ENCODE measurements around the gene EPB41L4B.
A peak's percentile ranks its signal among the peaks of the same experiment; 100 is the strongest.

Gene EPB41L4B

DNA sequence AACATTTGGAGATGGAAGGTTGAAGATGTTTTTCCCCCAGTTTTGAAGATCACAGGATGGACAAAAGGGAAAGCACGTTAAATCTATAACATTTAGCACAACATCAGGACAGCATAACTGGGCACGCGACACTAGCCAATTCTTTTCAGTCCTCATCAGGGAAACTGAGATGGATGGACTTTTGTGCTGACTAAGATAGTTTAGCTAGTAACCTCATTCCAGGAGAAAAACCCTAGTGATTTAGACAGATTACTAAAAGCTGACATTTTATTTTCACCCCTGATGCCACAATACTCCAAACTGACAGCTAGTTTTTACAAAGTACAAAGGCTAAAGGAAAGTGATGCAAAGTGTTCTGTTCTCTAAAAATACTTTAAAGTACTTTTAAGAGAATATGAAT is 53.3 kb downstream of the EPB41L4B start:
- DNase-seq = no peak

DNA sequence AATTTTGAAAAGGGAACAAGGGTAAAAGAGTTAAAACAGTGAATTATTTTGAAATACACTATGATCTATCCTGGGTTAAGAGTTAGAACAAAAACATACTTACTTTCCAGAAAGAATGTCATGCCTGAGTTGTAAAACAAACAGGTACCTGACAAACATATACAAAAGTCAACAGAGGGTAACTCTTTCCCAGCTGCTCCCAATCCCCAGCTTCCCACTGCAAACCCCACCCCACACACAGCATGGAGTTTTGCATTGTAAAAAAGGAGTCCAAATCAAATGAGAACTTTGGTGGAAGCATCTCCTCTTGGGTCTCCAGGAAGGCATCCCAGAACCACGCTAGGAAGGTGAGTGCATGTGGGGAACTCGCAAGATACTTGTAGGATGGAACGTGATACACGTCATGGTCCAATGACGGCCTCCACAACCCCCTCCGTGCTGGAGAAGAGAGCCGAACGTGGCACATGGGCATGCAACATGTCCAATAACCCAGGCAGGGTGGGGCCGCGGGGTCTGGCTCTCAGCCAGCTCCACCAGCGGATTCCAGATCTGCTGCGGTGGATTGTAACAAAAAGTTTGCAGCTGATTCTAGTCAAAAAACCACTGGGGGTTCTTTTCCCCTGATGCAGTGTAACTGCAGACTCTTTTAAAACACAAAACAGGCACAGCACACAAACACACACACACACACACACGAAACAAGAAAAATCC is 55.8 kb downstream of the EPB41L4B start:
- DNase-seq = no peak

- DNase-seq = no peak
Observed at GRCh38 chr9:109263358-109263757, 57.5 kb downstream of the EPB41L4B start.

GRCh38 chr9:109258481-109259302 is 62.2 kb downstream of the EPB41L4B start:
- DNase-seq = no peak

DNA sequence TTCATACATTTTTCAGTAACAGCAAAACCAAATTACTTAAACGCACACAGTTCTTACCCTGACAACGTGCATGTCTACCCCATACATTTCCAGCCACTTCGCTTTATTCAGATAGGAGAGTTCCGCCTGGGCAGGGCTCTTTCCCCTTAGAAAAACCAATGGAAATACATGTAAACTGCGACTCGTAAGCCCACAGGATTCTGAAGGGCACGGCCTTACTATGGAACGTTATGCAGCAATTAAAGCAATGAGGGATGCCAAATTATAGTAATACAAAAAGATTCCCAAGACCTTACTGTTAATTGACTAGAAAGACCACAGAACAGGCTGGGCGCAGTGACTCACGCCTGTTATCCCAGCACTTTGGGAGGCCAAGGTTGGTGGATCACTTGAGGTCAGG is 64.5 kb downstream of the EPB41L4B start:
- DNase-seq = no peak

GRCh38 chr9:109255394-109255793 is 65.5 kb downstream of the EPB41L4B start:
- DNase-seq = no peak

DNA sequence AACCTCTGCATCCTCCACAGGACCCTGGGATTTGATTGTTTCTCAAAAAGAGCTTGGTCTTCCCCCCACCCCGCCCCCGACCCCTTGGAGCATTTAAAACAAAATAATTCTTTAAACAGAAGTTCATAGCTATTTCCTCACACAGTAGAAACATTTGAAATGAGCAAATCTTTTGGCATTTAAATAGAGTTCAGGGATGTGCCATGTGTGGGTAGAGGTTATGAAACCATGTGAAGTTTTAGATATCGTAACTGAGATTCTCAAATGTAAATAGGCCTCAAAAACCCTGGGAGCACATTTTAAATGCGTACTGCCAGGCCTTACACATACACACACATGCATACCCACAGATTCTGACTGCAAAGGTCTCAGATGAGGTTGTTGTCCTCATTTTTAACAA is 66.5 kb downstream of the EPB41L4B start:
- no peak for DNase-seq

- no peak for DNase-seq
Observed at GRCh38 chr9:109253637-109254284, 67.1 kb downstream of the EPB41L4B start.

DNA sequence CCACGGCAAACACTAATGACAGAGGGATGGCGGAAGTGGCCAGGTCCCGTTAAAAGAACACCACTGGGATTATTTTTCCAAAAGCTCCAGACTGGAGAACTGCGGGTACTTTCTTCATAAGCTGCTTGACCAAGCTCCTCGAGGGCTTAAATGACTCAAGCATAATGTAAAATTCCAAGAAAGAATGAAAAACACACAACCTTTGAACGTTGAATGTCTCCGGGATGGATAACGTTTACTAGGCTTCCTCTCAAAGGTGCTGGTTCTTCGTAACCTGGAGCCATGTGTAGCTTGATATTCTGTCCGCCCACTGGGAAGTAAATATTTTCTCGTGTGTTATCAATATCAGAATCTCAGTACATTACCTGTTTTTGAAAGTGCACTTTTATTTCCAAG is 67.6 kb downstream of the EPB41L4B start:
- no peak for DNase-seq

DNA sequence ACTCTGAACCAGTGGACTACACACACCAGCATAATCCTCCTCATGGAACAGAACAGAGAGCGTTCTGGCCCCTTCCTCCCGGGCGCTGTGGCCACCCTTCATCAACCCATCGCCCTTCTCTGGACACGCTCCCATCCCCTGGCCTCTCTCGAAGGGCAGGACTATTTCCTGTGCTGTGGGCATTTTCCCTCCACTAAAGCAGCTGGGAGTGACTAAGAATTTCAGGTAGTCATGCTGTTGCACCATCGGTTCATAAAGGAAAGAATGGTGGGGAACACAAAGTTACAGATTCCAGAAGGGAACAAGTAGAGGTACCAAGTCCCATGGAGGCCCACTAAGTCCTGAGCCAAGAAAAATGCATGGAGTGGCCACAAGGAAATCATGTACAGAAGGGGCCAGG is 68.6 kb downstream of the EPB41L4B start:
- no peak for DNase-seq

DNA sequence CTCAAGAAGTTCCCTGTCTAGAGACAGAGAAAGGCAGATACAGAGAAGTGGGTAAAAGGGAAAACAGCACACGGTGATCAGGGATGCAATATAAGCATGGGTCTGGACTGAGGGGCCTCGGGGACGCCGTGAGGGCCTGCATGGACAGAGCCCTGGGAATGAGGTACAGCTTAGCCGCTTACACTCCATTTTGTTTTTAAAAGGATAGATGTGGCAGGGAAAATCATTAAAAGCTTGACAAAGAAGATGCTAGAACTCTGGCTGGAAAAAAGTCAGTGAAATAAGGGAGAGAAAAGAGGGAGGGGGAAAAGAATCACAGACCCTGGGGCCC is 69.1 kb downstream of the EPB41L4B start:
- no peak for DNase-seq

DNA sequence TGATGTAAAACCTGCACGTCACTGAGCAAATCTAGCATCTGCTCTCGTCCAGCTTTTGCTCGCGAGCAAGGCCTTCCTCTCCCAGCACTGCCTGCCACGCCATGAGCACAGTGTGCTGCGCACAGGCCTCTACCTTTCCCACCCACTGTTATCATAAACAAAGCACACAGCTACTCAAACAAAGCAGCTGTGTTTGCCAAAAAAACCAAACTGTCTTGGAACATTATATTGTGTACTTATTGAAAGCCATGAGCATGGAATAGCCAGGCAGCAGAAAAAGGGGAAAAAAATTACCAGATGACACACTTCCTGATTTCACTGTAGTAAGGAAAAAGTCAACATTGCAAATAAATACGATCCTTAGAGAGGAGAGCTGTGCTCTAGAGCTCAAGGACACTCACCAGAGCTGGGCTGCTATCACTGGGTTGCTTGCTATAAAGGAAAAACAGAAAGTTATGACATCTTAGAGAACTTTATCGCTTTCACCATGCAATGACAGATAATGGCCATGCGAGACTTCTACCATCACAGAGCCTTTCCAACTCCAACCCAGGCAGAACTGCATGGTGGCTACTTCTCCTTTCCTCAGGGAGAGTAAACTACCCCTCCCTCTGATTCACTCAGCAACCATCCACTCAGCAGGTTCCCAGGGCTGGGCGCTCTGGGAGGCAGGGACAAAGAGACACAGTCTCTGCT is 69.6 kb downstream of the EPB41L4B start:
- no peak for DNase-seq

DNA sequence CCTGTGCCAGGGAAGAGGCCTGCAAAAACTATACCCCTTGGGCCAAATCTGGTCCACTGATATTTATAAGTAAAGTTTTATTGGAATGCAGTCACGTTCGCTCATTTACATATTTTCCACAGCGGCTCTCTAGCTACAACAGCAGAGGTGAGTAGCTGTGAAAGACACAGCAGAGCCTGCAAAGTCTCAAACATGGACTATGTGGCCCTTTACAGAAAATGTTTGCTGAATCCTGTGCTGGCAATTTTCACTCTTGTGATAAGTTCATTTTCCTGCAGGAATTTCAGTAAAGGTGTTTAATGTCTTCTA is 70.1 kb downstream of the EPB41L4B start:
- no peak for DNase-seq

DNA sequence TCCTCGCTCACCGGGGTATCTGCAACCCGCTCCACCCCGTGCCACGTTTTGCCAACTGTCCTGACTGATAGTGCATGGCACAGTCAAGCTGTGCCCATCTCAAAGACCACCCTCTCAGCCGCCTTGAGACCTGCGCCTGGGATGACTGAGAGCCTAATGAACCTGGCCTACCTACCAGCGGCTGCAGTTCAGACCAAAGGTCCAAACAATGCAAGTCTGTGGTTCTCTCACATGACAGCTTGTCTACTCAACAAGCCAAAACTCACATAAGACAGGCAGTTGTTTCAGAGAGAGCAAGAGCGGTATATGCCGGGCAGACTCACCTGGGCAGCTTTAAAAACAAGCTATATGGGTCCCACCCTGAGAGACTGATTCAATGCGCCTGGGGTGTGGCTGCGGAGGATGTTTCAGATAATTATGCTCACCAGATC is 70.5 kb downstream of the EPB41L4B start:
- DNase-seq = no peak

GRCh38 chr9:109249615-109250014 is 71.2 kb downstream of the EPB41L4B start:
- DNase-seq = no peak

GRCh38 chr9:109248133-109248581 is 72.7 kb downstream of the EPB41L4B start:
- DNase-seq = no peak

- DNase-seq = no peak
Observed at GRCh38 chr9:109247228-109247627, 73.6 kb downstream of the EPB41L4B start.

GRCh38 chr9:109246533-109246932 is 74.3 kb downstream of the EPB41L4B start:
- DNase-seq = no peak

DNA sequence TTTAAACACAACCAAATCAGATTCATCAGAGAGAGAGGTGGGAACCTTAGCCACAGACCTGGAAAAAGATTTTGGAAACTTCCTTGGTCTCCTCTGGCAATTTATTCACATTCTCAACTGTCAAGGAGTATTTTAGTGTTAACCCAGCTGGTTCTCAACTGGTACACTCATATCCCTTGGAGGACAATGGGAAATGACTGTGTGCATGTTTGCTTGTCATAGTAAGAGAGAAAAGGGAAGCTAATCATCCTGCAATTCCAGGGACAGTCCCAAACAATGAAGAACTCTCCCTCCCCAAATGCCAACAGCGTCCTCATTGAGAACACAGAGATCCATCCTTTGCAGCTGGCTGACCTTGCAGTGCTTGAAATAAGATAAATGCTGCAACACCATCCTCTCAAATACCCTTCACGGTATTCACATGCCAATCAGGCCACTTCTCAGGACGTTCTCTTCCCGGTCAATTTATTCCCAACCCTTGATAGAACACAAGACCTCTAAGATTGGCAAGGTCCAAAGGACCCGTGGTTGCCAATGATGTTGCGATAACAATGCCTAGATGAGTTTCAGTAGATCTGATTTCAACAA is 75.5 kb downstream of the EPB41L4B start:
- DNase-seq = no peak

GRCh38 chr9:109244179-109245132 is 76.4 kb downstream of the EPB41L4B start:
- DNase-seq = peak; percentile 20

- no peak for DNase-seq
Observed at GRCh38 chr9:109242741-109243140, 78.1 kb downstream of the EPB41L4B start.

DNA sequence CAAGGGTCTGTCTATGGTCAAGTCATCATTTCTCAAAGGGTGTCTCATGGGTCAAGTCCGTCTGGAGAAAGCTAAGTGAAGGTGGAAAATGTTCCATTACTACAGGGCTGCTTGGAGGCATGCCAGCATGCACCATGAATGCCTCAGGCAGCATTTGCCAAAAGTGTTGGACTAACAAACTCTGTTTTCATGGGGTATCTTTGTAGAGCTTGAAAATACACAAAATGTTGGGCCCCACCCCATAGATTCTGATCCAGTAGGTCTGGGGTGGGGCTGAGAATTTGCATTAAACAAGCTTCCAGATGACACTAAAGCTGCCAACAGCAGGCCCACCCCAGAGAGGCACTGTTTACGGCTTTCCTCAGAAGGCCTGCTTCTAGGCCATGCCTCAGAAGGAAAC is 78.8 kb downstream of the EPB41L4B start:
- DNase-seq = no peak

Measured in amniotic stem cell (primary cell).